ENCODE results near the gene DAZAP1. TPM values are rescaled to one million over a fixed set of nuclear protein-coding genes. Genes with fewer than 3 reads are reported as not detected.

DAZAP1 gene
- total RNA-seq, 1 donor, result 43.8 TPM

DNA sequence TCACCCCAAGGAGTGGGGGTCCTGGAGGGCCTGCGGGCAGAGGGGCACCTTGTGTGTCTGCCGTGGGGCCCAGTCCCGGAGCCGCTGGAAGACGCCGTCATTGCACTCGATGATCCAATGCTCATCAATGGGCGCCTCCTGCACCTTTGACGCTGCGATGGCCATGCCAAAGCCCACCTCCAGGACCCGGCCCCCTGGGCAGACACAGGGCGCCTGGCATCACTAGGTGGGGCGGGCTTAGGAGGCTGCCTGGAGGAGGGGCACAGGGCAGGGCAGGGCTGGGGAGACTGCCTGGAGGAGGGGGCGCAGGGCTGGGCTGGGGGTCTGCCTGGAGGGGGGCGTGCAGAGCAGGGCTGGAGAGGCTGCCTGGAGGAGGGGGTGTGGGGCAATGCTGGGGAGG, 7.6 kb upstream of the DAZAP1 start:
- DNase-seq (ENCODE audit: low read depth), result no peak
- TF ChIP-seq, protein P1, sequence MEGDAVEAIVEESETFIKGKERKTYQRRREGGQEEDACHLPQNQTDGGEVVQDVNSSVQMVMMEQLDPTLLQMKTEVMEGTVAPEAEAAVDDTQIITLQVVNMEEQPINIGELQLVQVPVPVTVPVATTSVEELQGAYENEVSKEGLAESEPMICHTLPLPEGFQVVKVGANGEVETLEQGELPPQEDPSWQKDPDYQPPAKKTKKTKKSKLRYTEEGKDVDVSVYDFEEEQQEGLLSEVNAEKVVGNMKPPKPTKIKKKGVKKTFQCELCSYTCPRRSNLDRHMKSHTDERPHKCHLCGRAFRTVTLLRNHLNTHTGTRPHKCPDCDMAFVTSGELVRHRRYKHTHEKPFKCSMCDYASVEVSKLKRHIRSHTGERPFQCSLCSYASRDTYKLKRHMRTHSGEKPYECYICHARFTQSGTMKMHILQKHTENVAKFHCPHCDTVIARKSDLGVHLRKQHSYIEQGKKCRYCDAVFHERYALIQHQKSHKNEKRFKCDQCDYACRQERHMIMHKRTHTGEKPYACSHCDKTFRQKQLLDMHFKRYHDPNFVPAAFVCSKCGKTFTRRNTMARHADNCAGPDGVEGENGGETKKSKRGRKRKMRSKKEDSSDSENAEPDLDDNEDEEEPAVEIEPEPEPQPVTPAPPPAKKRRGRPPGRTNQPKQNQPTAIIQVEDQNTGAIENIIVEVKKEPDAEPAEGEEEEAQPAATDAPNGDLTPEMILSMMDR (IDR thresholded peaks at IDR 0.05; ENCODE audit: insufficient read depth, low read length), result no peak
- no peak overlapping the region for H3K4me3 ChIP-seq (ENCODE audit: low read depth, low read length)

DNA sequence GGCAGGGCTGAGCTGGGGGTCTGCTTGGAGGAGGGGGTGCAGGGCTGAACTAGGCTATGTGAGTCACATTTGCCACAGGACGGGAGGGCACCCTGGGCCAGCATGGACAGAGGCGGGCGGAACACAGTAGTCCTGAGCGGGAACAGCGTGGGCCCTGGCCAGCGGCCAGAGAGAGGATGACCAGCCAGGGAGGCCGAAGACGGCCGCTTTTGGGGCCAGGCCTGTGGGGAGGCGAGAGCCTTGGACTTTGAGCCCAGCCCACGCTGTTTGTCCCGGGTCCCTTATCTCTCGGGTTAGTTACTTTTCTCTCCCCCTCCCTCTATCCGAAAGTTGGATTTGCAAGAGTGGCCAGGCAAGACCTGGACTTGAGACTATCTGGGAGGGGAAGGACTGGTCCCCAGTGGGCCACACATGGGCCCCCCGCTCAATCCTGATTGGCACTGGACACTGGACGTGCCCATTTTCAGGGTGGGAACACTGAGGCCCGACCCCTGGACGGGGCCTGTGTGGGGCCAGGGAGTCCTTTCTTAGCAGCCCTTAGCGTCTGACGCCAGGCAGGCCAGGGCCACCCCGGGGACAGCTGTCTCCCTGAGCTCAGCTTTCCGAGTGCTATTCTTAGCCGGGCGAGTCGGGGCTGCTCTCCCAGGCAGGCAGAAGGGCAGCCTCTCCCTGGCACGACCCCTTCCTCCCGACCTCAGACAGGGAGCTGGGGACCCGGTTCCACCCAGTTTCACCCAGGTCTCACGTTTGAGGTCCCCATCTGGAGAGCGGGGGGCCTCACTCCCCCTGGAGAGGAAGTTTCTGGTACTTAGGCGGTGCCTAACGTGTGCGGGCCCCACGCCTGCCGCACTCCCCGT, 6.9 kb upstream of the DAZAP1 start:
- H3K4me3 ChIP-seq (ENCODE audit: low read depth, low read length), result peak overlapping the region; percentile 75
- TF ChIP-seq, protein P1 (IDR thresholded peaks at IDR 0.05; ENCODE audit: insufficient read depth, low read length), result no peak
- DNase-seq (ENCODE audit: low read depth), result no peak

DNA sequence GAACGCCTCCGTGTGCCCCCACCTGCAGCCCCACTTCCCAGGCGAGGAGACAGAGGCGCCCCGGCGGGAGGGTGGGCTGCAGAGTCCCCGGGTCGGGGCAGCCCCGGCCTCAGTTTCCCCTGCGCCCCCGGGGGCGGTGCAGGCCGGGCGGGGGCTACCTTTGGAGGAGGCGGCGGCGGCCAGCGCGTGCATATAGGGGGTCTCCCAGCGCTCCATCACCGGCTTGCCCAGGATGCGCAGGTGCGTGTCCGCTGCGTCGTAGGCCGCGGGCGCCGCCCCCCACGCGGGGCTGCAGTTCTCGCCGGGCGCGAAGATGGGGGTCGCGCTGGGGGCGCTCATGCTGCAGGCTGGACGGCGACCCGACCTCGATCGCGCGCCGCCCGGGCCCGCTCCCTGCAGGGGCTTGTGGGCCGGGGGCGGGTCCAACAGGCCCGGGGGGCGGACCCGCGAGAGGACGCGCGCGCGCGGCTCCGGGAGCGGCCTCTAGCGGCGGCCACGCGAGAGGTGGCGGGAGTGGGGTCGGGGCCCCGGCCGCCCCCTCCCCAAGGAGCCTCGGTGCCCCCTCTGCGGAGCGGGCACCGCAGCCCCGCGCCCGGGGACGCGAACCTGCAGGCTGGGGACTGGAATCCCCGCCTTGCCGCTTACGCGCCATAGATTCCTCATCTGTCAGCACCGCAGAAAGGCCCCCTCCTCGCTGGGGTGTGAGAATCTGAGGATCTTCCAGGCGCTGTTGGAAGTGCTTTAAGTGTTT, 6.1 kb upstream of the DAZAP1 start, which contains the start of gene GAMT:
Gene GAMT (minus strand): TSS at position 405 of the 751 bp plus-strand sequence. CDS start 66 bp downstream, at position 339.
- TF ChIP-seq, protein P1 (IDR thresholded peaks at IDR 0.05; ENCODE audit: insufficient read depth, low read length), result peak; percentile 21
- H3K4me3 ChIP-seq (ENCODE audit: low read depth, low read length), result peak within 1 kb of the TSS; percentile 75
- no peak for DNase-seq (ENCODE audit: low read depth)

DNA sequence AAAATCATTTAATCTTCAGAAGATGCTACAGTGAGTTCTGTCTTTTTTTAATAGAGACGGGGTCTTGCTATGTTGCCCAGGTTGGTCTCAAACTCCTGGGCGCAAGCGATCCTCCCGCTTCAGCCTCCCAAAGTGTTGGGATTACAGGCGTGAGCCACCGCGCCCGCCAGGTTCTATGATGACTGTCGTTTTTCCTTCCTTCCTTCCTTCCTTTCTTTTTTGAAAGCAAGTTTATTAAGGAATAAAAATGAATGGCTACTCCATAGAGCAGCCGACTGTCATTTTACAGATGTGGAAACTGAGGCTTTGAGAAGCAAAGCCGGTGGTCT, 5.5 kb upstream of the DAZAP1 start:
- TF ChIP-seq, protein P1 (IDR thresholded peaks at IDR 0.05; ENCODE audit: insufficient read depth, low read length), result no peak
- DNase-seq (ENCODE audit: low read depth), result no peak
- no peak overlapping the region for H3K4me3 ChIP-seq (ENCODE audit: low read depth, low read length)

DNA sequence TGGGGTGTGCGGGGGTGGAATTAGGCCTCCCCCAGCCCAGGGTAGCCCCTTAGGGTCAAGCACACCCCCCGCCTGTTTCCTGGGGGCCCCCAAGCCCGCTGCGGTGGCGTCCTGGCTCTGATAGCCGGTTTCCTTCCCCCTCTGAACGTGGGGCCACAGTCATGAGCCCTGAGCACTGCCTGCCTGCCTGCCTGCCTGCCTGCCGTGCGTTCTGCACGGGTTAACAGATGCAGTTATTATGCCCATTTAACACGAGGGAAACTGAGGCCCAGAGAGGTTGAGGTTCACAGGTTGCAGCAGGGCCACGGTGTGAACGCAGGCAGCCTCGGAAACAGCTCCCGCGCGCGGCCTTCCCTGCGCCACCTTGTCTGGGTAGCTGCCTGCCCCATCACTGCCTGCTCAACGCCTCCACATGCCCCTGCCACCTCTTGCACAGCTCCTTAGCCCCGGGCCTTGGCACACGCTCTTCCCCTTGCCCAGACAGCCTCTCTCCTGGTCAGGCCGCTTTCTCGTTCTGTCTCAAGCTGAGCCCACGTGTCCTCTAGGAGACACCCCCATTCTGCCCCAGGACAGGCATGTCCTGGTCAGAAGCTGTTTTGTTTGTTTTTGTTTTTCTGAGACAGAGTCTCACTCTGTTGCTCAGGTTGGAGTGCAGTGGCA, 4.8 kb upstream of the DAZAP1 start:
- TF ChIP-seq, protein P1 (IDR thresholded peaks at IDR 0.05; ENCODE audit: insufficient read depth, low read length), result no peak
- H3K4me3 ChIP-seq (ENCODE audit: low read depth, low read length), result peak overlapping the region; percentile 13
- no peak for DNase-seq (ENCODE audit: low read depth)

DNA sequence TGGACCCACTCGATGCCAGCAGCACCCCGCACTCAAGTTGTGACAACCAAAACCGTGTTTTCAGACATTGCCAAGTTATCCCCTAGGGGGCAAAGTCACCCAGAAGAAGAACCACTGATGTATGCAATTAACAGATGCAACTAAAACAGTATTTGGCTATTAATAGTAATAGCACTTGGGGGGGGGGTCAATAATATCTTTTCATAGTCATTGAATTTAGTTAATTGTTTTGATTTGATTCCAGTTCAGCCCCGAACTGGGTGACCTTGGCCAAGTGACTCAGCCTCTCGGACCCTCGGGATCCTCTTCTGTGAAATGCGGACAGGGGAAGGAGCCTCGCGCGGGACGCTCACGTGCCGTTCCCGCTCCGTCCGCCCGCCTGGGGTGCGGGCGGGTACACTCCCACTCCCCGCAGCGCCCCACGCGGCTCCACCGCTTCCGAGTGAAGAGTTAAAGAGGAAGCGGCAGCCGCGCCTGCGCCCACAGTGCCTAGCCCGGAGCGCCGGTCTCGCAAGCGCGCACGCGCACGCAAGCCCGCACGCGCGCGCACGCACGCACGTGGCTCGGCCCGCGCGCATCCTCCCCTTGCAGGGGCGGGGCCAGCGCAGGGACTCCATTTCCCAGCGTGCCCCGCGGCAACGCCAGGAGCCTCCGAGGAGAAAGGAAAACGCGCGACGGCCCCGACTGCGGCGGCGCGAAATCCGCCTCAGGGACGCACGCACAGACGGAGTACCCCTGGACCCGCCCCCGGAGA, 435 bp upstream of the DAZAP1 start:
- H3K4me3 ChIP-seq (ENCODE audit: low read depth, low read length), result peak overlapping the region; percentile 71
- TF ChIP-seq, protein P1 (IDR thresholded peaks at IDR 0.05; ENCODE audit: insufficient read depth, low read length), result peak; percentile 10
- DNase-seq (ENCODE audit: low read depth), result peak; percentile 97

Measured in fibroblast of the aortic adventitia (primary cell).